Measurements from ENCODE around the gene BCO1.

BCO1 gene

DNA sequence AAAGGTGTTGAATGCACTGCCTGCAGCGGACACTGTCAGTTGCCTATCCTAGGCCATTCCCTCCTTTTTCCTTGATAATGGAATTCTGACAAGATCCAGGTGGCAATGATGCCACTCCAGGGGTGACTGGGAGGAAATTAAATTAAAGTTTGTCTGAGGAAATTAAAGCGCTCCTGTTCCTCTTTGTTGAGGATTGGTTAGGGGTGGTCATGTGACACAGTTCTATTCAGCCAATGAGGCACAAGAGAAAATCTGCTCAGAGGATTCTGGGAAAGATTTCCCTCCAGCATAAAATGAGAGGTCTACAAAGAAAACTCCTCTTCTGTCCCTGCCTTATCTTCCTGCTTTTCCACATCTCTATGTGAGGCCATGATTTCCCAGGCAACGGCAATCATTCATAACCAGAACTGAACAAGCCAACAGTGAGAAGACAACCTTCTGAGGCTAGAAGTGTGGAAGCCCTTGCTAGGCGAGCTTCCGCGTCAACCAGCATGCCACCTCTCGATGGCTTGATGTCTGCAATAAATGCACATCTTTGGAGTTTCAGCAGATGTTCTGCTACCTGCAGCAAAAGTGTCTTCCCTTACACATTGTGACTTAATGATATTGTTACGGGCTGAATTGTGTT, 5.6 kb upstream of the BCO1 start:
- no peak for DNase-seq (ENCODE audit: low read depth)

- peak; percentile 37 for DNase-seq (ENCODE audit: low read depth)
These were observed 1.2 kb upstream of the BCO1 start for GRCh38 chr16:81237282-81237681.

DNA sequence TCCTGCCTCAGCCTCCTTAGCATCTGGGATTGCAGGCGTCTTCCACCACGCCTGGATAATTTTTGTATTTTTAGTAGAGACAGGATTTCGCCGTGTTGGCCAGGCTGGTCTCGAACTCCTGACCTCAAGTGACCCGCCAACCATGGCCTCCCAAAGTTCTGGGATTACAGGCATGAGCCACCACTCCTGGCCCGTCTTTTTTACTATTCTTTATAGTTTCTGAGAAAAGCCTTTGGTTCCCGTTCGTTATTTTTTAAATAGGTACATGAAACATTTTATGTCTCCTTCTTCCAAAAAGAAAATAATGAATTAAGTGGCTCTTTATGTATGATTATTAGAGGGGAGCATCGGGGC, 570 bp upstream of the BCO1 start:
- no peak for DNase-seq (ENCODE audit: low read depth)

DNA sequence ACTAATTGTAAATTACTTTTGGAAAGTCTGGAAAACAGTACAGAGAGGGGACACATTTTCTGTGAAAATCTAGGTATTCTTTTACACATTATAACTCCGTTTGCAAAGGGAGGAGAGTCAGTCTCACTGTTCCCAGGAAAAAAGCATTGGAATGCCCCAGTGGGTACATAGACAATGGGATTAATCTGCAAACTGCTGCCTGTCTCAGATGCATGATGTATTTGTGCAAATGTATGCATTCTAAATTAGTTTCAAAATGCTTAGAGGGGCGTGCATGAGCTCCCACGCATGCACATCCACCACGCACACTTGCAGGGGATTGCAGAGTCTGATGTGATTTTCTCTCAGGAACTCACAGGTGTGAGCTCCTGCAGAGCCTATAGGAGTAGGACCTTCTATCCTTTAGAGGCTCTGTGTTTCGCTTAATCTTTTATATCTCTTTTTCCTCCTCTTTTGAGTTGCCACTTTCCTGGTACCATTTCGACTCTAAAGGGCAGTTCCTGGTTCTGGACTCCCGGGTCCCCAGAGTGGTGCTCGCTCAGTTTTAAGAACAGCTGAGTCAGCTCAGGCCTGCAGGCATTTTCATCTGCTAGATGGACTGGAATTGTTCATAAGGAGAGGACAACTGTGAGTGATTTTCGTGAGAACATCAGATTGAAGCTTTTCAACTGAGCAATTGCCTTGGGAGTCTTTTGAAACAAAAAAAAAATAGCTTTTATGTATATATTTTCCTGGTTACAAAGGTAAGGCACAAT, 1.1 kb downstream of the BCO1 start:
- DNase-seq (ENCODE audit: low read depth) = no peak

DNA sequence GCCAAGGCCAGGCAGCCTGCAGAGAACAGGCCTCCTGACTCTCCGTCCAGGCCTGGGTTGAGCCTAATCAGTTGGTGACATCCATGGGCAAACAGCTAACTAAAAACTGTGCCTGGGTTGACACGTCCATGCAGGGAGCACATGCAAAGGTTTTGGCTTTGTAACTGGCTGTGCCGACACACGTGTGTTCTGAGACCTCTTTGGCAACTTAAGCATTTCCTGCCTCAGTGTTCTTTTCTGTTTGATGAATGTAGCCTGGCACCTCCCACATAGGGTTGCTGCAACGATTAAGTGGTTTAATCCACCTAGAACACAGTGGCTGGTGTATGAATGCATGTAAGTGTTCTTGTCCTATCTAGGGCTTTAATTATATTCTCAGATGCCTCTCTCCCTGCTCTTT, 3.2 kb downstream of the BCO1 start:
- DNase-seq (ENCODE audit: low read depth) = no peak

DNA sequence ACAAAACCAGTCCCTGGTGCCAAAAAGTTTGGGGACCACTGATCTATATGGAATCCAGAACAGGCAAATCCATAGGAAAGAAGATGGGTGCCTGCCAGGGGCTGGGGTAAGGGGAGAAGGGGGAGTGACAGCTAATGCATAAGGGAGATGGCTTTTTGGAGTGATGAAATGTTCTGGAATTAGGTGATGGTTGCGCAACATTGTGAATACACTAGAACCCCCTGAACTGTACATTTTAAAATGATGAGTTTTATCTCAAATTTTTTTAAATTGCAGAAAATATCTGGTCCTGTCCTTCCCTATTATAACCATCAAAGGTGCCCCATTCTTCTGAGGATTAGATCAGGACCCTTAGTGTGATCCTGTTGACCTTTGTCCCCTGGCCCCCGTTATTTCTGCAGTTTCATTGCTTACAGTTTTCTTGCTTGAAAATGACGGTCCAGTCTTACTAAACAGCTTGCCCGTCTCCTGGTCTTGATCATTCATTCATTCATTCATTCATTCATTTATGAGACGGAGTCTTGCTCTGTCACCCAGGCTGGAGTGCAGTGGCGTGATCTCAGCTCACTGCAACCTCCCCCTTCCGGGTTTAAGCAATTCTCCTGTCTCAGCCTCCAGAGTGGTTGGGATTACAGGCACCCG, 4.6 kb downstream of the BCO1 start:
- no peak for DNase-seq (ENCODE audit: low read depth)

GRCh38 chr16:81243942-81244341, 5.5 kb downstream of the BCO1 start:
- DNase-seq (ENCODE audit: low read depth) = no peak

GRCh38 chr16:81251871-81252270, 13.4 kb downstream of the BCO1 start:
- DNase-seq (ENCODE audit: low read depth) = peak; percentile 68

GRCh38 chr16:81253141-81253540, 14.7 kb downstream of the BCO1 start:
- no peak for DNase-seq (ENCODE audit: low read depth)

DNA sequence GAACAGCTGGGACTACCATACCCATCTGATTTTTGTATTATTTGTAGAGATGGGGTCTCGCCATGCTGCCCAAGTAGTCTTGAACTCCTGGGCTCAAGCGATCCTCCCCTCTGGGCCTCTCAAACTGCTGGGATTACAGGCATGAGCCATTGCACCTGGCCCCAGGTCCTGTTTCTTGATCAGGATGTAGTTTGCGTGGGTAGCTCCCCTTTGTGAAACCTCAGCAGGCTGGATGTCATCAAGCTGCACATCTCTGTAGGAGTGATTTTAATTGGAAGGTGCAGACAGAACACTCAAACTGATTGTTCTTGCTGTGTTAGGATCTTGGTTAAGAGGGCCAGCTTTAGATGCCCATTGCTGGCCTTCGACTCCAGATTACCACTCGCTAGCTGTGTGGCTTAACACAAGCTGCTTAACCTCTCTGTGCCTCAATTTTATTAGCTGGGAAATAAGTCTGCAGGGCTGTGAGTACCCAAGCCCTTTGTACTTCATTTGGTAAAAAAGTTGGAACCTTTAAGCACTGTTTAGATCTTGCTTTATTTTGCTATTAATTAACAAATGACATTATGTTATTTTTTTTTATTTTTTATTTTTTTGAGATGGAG, 16.5 kb downstream of the BCO1 start:
- DNase-seq (ENCODE audit: low read depth) = no peak

DNA sequence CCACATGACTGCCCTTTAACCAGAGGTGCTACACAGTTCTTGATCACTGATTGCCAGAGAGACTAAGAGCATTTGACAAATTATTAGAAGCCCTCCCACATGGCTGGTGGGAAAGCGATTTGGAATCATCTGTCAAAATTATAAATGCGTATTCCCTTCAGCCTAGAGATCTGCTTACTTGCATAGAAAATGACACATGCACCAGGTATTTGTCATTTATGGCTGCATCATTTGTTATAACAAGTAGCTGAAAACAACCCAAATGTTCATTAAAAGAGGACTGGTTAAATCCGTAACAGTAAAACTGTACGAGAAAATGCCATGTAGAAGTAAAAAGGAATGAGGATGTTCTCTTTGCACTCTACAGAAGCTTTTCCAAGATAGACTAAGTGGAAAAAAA, 21.4 kb downstream of the BCO1 start:
- no peak for DNase-seq (ENCODE audit: low read depth)

- DNase-seq (ENCODE audit: low read depth) = peak; percentile 22
These were observed 22.7 kb downstream of the BCO1 start for GRCh38 chr16:81261049-81261648.

DNA sequence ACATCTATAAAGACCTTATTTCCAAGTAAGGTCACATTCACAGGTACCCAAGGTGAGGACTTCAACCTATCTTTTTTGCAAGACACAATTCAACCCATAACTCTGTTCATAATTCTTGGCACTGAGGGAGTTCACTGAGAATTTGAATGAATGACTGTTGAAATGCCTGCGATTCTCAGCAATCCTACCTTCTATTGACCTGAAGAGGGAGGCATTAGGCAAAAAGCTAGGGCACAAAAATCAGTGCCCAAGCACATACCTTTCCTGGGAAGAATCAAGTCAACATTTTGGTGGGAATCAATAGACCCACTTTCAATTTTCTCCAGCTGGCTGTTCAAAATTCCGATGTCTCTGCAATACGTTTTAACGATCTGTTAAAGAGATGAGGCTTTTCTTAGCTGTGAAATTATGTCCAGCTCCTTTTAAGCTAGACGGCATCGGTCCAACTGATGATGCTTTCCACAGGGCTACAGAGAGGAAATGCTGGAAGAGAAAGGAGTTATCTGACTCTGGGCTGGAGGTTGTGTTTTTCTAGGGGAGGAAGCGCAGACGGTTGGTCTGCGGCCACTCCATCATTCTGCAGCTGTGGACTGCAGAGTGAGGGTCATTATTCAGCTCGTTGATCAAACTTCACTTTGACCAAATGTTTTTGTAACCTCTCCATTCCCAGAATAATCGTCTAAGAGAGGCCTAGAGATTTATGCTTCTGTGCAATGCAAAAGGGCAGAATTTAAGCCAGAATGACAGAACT, 25.2 kb downstream of the BCO1 start:
- DNase-seq (ENCODE audit: low read depth) = peak; percentile 65

DNA sequence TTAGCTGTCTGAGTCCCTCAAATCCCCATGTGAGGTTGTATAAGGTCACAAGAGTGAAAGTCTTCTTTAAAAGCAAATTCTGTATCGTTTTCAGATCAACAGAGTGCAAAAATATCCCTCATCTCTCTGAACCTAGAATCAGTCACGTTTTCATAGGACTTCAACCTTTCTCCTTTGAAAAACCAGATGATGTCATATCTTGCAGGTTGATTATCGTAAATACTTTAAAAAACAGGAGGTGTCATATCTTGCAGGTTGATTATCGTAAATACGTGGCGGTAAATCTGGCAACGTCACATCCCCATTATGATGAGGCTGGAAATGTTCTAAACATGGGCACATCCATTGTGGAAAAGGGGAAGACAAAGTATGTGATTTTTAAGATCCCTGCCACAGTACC, 25.9 kb downstream of the BCO1 start:
- no peak for DNase-seq (ENCODE audit: low read depth)

- no peak for DNase-seq (ENCODE audit: low read depth)
These were observed 26.6 kb downstream of the BCO1 start for GRCh38 chr16:81265052-81265451.

DNA sequence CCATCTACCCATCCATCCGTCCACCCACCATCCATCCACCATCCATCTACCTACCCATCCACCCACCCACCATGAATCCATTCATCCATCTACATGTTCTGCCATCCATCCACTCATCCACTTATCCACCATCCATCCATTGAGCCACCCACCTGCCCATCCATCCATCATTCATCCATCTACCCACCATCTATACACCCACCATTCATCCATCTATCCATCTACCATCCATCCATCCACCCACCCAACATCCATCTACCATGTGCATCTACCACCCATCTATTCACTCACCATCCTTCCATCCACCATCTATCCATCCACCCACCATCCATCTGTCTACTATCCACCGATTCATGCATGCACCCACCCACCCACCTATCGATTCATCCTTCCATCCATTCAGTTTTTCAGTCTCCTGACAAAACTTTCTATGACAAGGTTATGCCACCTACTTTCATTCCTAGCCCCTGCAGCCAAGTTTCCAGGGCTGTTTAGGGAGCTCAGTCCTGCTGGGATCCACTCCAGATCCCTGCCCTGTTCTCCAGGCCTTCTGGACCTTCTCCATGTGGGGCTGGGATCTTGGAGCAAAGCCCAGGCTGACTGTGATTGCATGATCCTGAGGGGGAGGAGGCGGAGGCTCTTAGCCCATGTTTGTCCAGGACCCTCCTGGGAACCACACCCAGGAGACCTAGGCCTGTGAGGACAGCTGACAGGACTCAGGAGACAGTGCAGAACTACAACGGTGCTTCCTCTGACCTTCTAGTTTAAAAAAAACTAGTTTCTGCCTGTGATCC, 27.4 kb downstream of the BCO1 start:
- peak; percentile 41 for DNase-seq (ENCODE audit: low read depth)

GRCh38 chr16:81266680-81267095, 28.2 kb downstream of the BCO1 start:
- no peak for DNase-seq (ENCODE audit: low read depth)

- no peak for DNase-seq (ENCODE audit: low read depth)
These were observed 30.0 kb downstream of the BCO1 start for GRCh38 chr16:81268509-81268908.

- DNase-seq (ENCODE audit: low read depth) = no peak
These were observed 34.9 kb downstream of the BCO1 start for GRCh38 chr16:81273223-81273950.

DNA sequence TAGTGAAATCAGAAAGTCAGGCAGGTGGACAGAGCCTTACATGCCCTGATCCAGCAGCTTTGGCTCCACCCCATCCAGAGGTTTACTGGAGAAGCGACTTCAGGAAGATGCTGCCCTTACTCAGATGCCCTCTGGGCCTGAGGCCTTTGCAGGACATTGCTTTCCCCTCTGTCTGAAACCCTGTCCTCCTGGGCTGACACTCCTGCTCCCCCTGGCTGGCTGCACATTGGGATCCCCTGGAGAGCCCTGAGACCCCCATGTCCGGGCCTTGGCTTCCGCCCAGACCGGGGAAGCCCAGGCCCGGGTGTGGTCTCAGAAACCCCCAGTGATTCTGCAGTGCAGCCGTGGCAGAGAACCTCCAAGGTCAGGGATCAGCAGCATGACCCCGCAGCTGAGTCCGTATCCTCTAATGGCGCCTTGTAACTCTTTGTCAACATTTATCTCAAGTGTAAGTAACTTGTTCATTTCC, 36.6 kb downstream of the BCO1 start:
- DNase-seq (ENCODE audit: low read depth) = no peak

Measured in EH (cell line).